ENCODE data around the gene ZFYVE27.
A peak's percentile ranks its signal among the peaks of the same experiment; 100 is the strongest.

ZFYVE27 gene

DNA sequence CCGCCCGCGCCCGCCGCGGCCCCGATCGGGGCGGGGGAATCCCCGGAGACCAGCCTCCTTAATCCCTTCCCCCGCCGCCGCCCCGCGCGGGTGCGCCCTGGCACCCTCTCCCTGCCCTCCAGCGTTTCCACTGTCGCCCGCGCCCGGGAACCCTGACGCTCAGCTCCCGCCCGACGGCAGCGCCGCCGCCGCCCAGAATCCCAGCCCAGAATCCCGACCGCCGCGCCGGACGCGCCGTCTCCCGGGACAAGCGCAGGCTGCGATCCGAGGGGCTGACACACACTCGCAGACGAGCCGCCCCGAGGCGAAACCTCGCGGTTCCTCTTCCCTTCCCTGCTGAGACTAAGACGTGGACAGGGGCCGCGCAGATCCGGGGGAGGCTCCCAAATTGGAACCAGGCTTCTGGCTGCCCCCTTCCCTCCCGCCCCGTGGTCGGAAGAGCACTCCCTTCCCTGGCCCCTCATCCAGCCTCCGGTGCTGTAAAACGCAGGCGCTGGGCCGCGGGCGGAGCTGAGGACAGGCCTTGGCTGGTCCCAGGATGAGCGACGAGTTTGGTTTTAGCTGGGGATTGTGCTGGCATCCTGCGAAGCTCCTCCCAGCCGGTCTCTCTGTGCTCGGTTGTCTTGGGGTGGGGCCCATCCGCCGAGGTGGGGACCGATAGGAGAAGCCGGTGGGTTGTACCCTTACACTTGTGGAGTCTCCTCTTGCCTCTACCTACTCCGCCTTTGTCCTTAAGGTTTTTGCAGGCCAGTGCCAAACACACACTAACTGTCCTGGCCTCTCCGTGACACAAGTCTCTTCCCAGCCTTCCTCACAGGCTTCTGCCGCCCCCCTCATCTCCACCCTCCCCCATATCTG lies 22.3 kb upstream of the ZFYVE27 start:
- DNase-seq, result peak; percentile 30

- DNase-seq, result no peak
Measured at GRCh38 chr10:97715259-97715874, 21.6 kb upstream of the ZFYVE27 start.

GRCh38 chr10:97717627-97718026 lies 19.3 kb upstream of the ZFYVE27 start:
- DNase-seq, result no peak

DNA sequence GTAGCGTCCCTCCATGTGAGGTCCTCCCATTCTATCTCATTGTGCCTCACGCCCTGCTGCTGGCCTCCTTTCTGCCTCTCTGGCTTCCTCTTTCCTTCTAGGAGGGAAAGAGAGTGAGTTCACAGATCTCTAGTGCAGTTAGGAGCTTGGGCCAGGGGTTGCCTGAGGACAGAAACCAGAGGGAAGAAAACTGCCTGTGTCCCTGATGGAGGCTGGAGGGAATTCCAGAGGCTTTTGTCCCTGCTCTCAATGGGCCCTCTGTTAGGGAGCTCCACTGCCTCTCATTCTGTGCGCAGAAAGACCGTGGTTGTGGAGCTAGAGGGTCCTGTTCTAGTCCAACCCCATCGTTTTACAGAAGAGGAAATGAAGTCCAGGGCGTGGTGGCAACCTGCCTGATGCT lies 18.8 kb upstream of the ZFYVE27 start:
- no peak for DNase-seq

DNA sequence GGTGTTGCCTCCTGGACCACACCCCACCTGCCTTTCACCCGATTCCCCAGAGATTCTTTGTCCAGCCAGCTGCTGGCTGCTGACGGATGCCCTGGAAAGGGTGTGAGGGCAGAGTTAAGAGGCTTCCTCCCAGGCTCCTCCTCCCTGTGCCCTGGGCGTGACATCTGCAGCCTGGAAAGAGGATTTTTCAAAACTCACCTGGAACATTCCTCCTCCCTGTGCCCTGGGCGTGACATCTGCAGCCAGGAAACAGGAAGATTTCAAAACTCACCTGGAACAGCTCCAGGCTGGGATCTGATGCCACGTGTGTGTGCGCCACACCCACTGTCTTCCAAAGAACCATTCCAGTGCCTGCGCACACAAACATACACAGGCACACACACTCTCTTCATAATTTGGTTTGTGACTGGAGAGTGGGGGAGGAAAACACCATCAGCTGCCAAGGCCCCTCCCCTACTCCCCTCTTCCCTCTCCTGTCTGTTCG lies 18.2 kb upstream of the ZFYVE27 start:
- DNase-seq, result peak; percentile 22

DNA sequence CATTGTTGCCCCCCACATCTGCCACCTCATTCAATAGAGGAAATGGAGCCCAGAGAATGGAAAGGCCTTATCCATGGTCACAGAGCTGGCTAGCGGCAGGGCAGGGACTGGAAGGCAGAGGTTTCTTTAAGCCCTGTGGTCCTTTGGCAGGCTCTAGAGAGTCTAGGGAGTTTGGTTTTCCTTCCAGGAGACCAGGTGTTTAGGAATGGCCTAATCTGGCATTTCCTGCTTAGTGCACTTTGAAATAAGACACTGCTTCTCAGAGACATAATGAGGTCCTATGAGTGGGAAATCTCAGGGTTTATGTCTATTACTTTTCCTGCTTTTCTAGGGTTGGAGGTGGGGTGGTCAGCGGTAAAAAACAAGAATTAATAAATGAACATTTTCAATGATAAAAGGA lies 17.3 kb upstream of the ZFYVE27 start:
- no peak for DNase-seq

- DNase-seq, result no peak
Measured at GRCh38 chr10:97721871-97722780, 14.8 kb upstream of the ZFYVE27 start.

DNA sequence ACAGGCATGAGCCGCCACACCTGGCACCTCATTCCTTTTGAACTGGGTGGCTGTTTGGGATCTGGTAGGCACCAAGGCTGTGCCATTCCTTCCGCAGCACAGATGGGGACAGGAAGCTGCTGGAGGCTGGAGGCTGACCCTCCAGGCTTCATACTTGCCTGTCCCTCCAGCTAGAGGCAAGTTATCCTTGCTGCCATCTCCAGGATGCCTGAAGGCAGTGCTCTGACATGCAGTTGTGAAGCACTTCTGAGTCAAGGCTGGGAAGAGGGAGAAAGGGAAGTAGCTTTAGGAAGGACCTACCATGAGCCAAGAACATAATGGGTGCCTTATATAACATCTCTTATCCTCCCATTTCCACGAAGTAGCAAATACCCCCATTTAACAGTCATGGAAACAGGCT lies 13.9 kb upstream of the ZFYVE27 start:
- no peak for DNase-seq

DNA sequence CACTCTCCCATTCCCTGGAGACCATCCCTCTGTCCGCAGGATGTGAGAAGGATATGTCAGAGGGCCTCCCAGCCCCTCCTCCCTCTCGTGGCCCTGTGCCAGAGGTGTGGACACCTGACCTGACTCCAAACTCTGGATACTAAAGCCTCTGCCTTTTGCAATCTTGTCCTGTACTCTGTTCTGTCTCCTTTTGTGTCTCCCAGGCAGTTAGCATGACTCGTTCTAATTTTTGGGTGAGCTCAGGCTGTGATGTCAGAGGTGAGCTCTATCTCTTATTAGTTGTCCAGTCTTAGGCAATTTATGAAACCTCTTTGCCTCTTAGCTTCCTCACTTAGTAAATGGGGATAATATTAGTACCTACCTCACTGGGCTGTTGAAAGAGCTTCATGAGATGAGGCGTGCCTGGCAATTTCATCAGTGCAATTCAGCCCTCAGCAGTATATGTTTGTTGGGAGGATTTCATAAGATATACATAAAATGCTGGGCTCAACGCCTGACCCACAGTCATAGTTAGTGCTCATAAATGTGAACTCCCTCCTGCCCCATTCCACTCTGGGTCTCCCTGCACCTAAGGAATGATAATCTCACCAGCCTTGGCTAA lies 12.5 kb upstream of the ZFYVE27 start:
- DNase-seq, result no peak

DNA sequence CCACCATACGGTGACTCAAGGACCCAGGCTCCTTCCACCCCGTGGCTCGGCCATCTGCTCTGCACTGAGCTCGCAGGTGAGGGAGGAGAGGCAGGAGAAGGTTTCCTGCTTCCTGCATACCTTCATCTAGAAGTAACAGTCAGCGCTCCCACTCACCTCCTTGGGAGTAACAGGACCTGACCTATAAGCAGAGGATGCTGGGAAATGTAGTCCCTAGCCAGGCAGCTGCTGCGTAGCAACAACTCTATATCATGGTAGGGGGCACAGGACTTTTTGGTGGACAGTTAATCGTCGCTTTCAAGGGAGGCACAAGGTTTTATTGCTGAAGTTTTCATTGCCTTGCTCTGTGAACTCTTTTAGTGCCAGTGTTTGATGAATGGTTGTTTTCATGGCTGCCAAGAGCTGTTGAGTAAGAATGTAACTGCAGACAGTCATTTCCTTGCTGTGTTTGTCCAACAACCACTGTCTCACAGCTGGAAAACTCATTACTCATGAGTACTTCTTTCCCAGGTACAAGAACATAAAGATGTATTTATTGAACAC lies 10.2 kb upstream of the ZFYVE27 start:
- no peak for DNase-seq

- DNase-seq, result no peak
Measured at GRCh38 chr10:97729014-97729413, 7.9 kb upstream of the ZFYVE27 start.

DNA sequence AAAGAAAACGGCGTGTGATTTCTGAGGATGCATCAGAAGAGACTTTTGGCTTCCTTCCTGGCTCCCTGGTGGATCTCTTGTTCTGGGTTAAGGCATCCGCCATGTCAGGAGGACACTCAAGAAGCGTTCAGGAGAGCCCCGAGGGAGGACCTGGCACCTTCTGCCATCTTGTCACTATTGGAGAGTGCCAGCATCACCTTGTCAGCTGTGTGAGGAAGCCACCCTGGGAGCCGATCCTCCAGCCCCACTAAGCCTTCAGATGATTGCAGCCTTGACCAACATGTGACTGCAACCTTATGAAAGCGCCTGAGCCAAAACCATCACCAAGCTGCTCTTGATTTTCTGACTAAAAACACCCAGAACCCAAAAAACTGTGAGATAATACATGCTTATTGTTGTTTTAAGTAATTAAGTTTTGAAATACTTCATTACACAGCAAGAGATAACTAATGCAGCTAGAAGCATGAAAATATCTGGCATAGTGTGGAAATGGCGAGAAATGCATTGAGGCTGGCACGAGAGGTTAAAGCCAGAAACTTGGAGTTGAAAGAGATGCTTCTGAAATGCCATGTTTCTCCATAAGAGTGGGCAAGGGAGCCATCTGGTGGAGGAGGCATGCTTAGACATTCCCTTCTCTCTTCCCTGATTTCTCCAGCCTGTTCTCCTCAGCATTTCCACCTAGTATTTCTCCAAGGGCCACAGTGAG lies 5.4 kb upstream of the ZFYVE27 start:
- DNase-seq, result peak; percentile 43

DNA sequence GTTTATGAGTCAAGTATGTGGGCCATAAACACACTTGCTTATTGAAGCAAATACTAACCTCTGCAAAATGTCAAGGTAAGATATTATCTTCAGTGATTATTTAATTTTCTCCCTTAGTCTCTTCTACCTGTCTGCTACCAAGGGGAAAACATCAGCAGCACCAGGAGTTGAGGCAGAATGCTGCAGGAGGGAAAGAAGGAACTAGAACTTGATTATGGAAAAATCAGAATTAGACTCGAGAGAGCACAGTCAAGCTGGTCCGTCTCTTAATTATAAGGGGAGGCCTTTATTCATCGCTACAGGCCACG lies 4.9 kb upstream of the ZFYVE27 start:
- DNase-seq, result no peak

GRCh38 chr10:97733256-97733655 lies 3.7 kb upstream of the ZFYVE27 start:
- DNase-seq, result no peak

DNA sequence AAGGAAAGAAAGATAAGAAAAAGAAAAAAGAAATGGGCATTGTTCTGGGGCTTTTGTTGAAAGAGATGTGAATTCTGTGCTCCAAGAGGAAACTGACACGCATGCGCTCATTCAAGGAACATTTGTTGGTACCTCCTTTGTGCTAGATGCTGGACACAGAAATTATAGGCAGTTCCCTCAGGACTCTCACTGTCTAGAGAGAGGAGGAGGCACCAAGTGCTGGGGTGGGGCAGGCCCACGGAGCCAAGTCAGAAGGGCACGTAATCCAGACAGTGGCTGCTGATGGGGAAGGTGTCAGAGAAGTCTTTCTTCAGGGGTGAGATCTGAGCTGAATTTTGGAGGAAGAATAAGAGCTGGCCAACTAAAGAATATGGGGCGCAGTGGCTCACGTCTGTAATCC lies 2.9 kb upstream of the ZFYVE27 start:
- no peak for DNase-seq

DNA sequence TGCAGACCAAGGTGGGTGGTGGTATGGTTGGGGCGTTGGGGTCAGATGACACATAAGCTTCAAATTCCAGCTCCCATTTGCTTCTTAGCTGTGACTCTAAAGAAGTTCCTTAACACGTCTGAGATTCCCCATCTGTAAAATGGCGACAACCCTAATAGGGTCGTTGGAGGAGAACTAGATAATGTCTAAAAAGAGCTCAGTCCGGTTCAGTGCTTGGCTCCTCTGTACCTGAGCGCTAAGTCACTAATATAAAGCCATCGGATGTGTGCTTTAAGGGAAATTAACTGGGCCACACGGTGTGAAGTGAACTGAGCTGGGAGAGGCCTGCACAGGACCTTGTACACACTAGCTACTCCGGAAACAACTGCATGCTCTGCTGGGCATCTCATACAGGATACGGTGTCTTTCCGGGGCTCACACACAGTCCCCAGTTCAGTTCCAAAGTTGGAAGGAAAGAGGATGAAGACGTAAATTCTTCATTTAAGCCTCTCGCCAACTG lies 476 bp upstream of the ZFYVE27 start:
- no peak for DNase-seq

DNA sequence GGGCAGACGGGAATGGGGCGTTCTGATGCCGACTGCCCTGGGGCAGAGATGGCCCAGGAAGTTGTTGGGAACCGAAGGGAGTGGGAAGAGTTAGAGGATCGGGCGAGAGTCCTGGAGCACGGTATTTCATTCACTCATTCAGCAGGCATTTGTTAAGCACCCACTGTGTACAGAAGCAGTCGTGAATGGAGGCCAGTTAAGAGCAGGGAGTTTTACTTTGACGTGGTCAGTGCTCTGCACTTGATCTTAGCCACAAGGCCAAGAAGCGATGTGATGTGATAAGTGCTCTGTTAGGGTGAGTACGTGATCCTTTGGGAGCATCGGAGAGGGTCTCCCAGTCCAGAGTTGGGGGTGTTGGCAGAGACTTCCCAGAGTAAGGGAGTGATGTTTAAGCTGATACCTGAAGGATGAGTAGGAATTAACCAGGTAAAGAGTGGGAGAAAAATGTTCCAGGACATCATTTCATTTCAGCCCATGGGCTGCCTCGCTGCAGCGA lies 890 bp downstream of the ZFYVE27 start:
- no peak for DNase-seq

GRCh38 chr10:97738616-97739015 lies 1.7 kb downstream of the ZFYVE27 start:
- no peak for DNase-seq

GRCh38 chr10:97740613-97741012 lies 3.7 kb downstream of the ZFYVE27 start:
- no peak for DNase-seq

GRCh38 chr10:97743169-97743943 lies 6.4 kb downstream of the ZFYVE27 start:
- DNase-seq, result peak; percentile 10

All from NCI-H2227 treated with DMSO at 0.1 percent for 48 hours (cell line).